Naive thymus-derived CD4-positive, alpha-beta T cell (primary cell): ENCODE data around the gene VPS13A. TPM values are rescaled to one million over a fixed set of nuclear protein-coding genes. Genes with fewer than 3 reads are reported as not detected.

ENCODE experiments used
- ATAC-seq: fragments of 150-1000 bp; cut with Tn5 transposase; 2 replicates; pipeline ENCODE4 v1.10.0; 2021; ENCODE audit warnings: mild to moderate bottlenecking, moderate library complexity
- CTCF ChIA-PET: fragments of 350-600 bp; sonication (Branson Sonifier 250); formaldehyde crosslinking; loops from one replicate; lab custom pipeline; 2021; ENCODE audit warnings: antibody characterized with exemption; lab: Charles Lee
- POLR2A ChIA-PET: fragments of 350-600 bp; sonication (Branson Sonifier 250); formaldehyde crosslinking; loops from one replicate; lab custom pipeline; 2021; ENCODE audit warnings: antibody characterized with exemption, inconsistent platforms; lab: Charles Lee
- DNase-seq, 9 donors: peaks; one replicate each; pipeline versions ENCODE4 v3.0.0 to v3.0.0-alpha.2; 2020 to 2022; ENCODE audit warnings: mixed read lengths in 1 of 9
- H3K27ac ChIP-seq: one replicate; pipeline ENCODE4 v1.7.0; 2013; ENCODE audit warnings: mild to moderate bottlenecking, low read depth, low read length, moderate library complexity
- H3K27me3 ChIP-seq, 2 donors: one replicate each; pipeline ENCODE4 v1.7.0; 2013; ENCODE audit warnings: low read length in 2 of 2, mild to moderate bottlenecking in 2 of 2, moderate library complexity in 2 of 2; ENCODE audit not compliant: control insufficient read depth in 2 of 2, insufficient read depth in 2 of 2
- H3K36me3 ChIP-seq, 3 experiments: 1 replicate in 2 of 3; 2 replicates in 1 of 3; pipeline ENCODE4 v1.7.0; 2013; ENCODE audit warnings: low read length in 3 of 3, mild to moderate bottlenecking in 3 of 3, moderate library complexity in 1 of 3; ENCODE audit not compliant: insufficient read depth in 3 of 3, control insufficient read depth in 2 of 3
- H3K4me1 ChIP-seq, 2 donors: one replicate each; pipeline ENCODE4 v1.7.0; 2013; ENCODE audit warnings: low read length in 2 of 2, mild to moderate bottlenecking in 2 of 2, moderate library complexity in 1 of 2; ENCODE audit not compliant: control insufficient read depth in 2 of 2, insufficient read depth in 2 of 2
- H3K4me3 ChIP-seq: 2 replicates; pipeline ENCODE4 v1.7.0; 2013; ENCODE audit warnings: mild to moderate bottlenecking, low read length
- H3K9me3 ChIP-seq, 3 experiments: 1 replicate in 2 of 3; 2 replicates in 1 of 3; pipeline ENCODE4 v1.7.0; 2013; ENCODE audit warnings: low read length in 3 of 3; ENCODE audit not compliant: control insufficient read depth in 2 of 3
- H3K27ac Mint-ChIP-seq, 9 donors: one replicate each; pipeline ENCODE4 v1.8.0; 2020 to 2022; ENCODE audit warnings: mixed read lengths in 9 of 9, mild to moderate bottlenecking in 8 of 9, moderate library complexity in 5 of 9, inconsistent platforms in 2 of 9
- H3K27me3 Mint-ChIP-seq, 5 donors: one replicate each; pipeline ENCODE4 v1.8.0; 2021 to 2022; ENCODE audit warnings: mixed read lengths in 5 of 5, mild to moderate bottlenecking in 1 of 5
- H3K36me3 Mint-ChIP-seq, 5 donors: one replicate each; pipeline ENCODE4 v1.8.0; 2020 to 2022; ENCODE audit warnings: mixed read lengths in 5 of 5, mild to moderate bottlenecking in 3 of 5, inconsistent platforms in 1 of 5
- H3K4me1 Mint-ChIP-seq, 7 donors: one replicate each; pipeline ENCODE4 v1.8.0; 2020 to 2022; ENCODE audit warnings: mixed read lengths in 7 of 7, mild to moderate bottlenecking in 3 of 7, inconsistent platforms in 1 of 7
- H3K4me3 Mint-ChIP-seq, 10 donors: one replicate each; pipeline ENCODE4 v1.8.0; 2020 to 2022; ENCODE audit warnings: mild to moderate bottlenecking in 10 of 10, mixed read lengths in 10 of 10, moderate library complexity in 6 of 10, inconsistent platforms in 2 of 10
- H3K9me3 Mint-ChIP-seq, 11 donors: one replicate each; pipeline ENCODE4 v1.8.0; 2020 to 2022; ENCODE audit warnings: mixed read lengths in 11 of 11, mild to moderate bottlenecking in 4 of 11, inconsistent platforms in 1 of 11, moderate library complexity in 1 of 11
- intact Hi-C, 2 donors: fragments of 100-400 bp; cut with micrococcal nuclease; formaldehyde crosslinking; loops; one replicate each; pipeline ENCODE4 v1.15.1; 2023
- polyA plus RNA-seq, 2 donors: library from polyadenylated mRNA; unstranded; fragments of 300-500 nt; fragmentation: Illumina TruSeq; gene quantifications; one replicate each; pipeline ENCODE4 v1.2.3, GENCODE V29; 2021
- total RNA-seq, 6 experiments: library from RNA in 5 of 6; stranded (reverse) in 5 of 6; gene quantifications; 1 replicate in 5 of 6; 2 replicates in 1 of 6; pipeline ENCODE4 v1.2.3 and lab custom pipeline; 2021 to 2026

Gene VPS13A
- total and polyA plus RNA-seq, 7 experiments from 2014 or later = 3.0 to 52.8 (median 40.9) TPM

DNA sequence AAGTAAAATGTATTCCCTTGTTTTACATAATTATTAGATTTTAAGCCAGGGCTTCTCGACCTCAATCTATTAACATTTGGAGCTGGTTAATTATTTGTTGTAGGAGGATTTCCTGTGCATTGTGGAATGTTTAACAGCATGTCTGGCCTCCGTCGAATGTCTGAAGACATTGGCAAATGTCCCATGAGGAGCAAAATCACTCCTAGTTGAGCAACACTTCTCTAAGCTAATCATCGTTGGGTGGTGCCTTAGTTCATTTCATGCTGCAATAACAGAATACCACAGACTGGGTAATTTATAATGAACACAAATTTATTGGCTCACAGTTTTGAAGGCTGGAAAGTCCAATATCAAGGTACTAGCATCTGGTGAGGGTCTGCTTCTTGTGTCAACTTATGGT is 13.4 kb upstream of the VPS13A start:
- no peaks in the 10 kb centered on the region for H3K36me3 ChIP-seq
- no peak overlapping the region for H3K4me3 ChIP-seq
- no peaks in the 10 kb centered on the region for H3K27me3 ChIP-seq
- H3K4me1 ChIP-seq = no peaks in the 10 kb centered on the region
- H3K9me3 ChIP-seq = no peaks in the 10 kb centered on the region
- H3K27me3 Mint-ChIP-seq = peaks cover 0 to 30% (median 4%) of the 10 kb centered on the region in 5 donors
- intact Hi-C loops = loop anchor here in 1 of 2 donors (2.0 kb wide), 1 partner anchor 13 kb away; the partner anchor contains the start of gene VPS13A
- DNase-seq (no peak), ATAC-seq (no peak)
- H3K4me3 Mint-ChIP-seq = no peak overlapping the region
- H3K4me1 Mint-ChIP-seq = no peaks in the 10 kb centered on the region
- ChIA-PET POLR2A (interaction anchor here (0.7 kb wide), 1 partner anchor 20 kb away, joined by 3 read pairs; no protein-coding TSS in a partner anchor), CTCF (no interaction called here)
- H3K9me3 Mint-ChIP-seq = peaks cover 0 to 1% (median 0%) of the 10 kb centered on the region in 11 donors
- no peak overlapping the region for H3K27ac Mint-ChIP-seq
- H3K36me3 Mint-ChIP-seq = no peaks in the 10 kb centered on the region
- no peak overlapping the region for H3K27ac ChIP-seq

DNA sequence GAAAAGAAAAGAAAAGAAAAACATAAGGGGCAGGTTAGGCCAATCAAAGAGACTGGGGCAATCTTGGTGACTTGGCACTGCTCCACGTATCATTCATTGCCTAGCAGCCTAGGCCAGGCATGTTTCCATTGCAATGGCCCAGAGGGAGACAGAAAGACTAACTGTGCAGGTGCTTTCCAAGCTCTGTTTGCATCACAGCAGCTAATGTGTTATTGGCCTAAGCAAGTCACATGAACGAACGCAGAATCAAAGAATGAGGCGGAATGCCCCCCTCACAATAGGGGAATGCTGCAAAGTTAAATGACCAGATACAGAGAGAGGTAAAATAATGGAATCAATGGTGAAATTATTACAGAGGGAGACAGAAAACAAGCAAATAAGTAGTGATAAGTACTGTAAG is 11.1 kb upstream of the VPS13A start:
- ATAC-seq = no peak
- intact Hi-C loops = loop anchor here (2.0 to 5.0 kb wide), 4 partner anchors 166 to 1203 kb away; no protein-coding TSS in a partner anchor

DNA sequence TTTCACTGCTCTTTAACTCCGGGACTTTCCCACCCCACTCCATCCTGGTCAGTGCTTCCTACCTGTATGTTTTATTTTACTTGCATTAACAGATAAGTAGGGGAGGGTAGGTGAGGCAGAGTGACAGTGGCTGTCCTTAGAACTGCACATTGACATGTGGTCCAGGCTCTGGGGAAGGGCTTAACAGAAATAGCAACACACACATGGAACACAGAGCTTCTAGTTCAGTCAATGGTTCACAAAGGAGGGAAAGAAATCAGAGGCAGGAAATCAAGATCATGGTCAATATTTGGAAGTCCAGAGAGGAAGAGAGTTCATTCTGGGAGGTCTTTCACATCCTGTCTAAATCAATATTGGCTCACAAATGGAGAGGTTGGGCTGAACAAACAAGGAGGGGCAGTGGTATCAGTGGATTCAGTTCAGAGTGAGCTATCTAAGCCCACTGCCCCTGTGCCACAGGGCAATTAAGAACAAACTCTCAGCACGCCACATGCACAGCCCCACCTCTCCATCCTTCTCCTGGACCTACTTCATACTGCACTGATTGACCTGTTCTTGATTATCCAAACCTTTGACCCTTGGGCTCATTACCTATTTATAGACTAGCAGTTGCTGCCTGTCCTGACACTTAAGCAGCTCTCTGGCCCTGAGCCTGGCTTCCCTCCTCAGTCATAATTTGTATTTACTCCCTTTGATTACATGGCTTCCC is 6.2 kb upstream of the VPS13A start:
- no peaks in the 10 kb centered on the region for H3K36me3 Mint-ChIP-seq
- H3K9me3 ChIP-seq = no peaks in the 10 kb centered on the region
- H3K4me1 ChIP-seq = peaks cover 0 to under 1% of the 10 kb centered on the region in 2 donors
- ChIA-PET CTCF (interaction anchor here (0.6 kb wide), 1 partner anchor 98 kb away, joined by 3 read pairs; no protein-coding TSS in a partner anchor), POLR2A (no interaction called here)
- no peak overlapping the region for H3K4me3 Mint-ChIP-seq
- H3K27me3 Mint-ChIP-seq = peaks cover 0 to 25% (median 0%) of the 10 kb centered on the region in 5 donors
- H3K9me3 Mint-ChIP-seq = no peaks in the 10 kb centered on the region
- peak overlapping the region in 5 of 9 donors; percentile 6 to 38 (median 10) for H3K27ac Mint-ChIP-seq
- H3K4me1 Mint-ChIP-seq = peaks cover 0 to 6% (median 0%) of the 10 kb centered on the region in 7 donors
- no peak overlapping the region for H3K27ac ChIP-seq
- H3K36me3 ChIP-seq = no peaks in the 10 kb centered on the region
- no peaks in the 10 kb centered on the region for H3K27me3 ChIP-seq
- ATAC-seq = no peak
- no peak for DNase-seq
- H3K4me3 ChIP-seq = no peak overlapping the region
- intact Hi-C loops = loop anchor here (10.0 kb wide), 3 partner anchors 154 to 1986 kb away; no protein-coding TSS in a partner anchor

More for the DNA sequence above, 11.1 kb upstream of the VPS13A start:
- Mint-ChIP-seq H3K4me1 (no peaks in the 10 kb centered on the region), H3K27me3 (peaks cover 0 to 21% (median 0%) of the 10 kb centered on the region in 5 donors), H3K9me3 (no peaks in the 10 kb centered on the region), H3K27ac (no peak overlapping the region), H3K4me3 (no peak overlapping the region), H3K36me3 (no peaks in the 10 kb centered on the region)
- ChIA-PET POLR2A (no interaction called here), CTCF (interaction anchor here (0.5 to 1.8 kb wide), 4 partner anchors 8 to 57 kb away, joined by 3 to 9 read pairs (median 6); no protein-coding TSS in a partner anchor)
- no peaks in the 10 kb centered on the region for H3K9me3 ChIP-seq
- no peaks in the 10 kb centered on the region for H3K4me1 ChIP-seq
- no peak overlapping the region for H3K27ac ChIP-seq
- no peak overlapping the region for H3K4me3 ChIP-seq
- no peak for DNase-seq
- no peaks in the 10 kb centered on the region for H3K27me3 ChIP-seq
- no peaks in the 10 kb centered on the region for H3K36me3 ChIP-seq

- Histone ChIP-seq H3K4me1 (peaks cover 5 to 17% of the 10 kb centered on the region in 2 donors), H3K36me3 (peaks cover 0 to 4% (median 0%) of the 10 kb centered on the region in 3 experiments), H3K9me3 (no peaks in the 10 kb centered on the region), H3K27me3 (no peaks in the 10 kb centered on the region), H3K27ac (peak overlapping the region; percentile 30), H3K4me3 (no peak overlapping the region)
- ATAC-seq = no peak
- intact Hi-C loops = loop anchor here (5.0 to 10.0 kb wide), 7 partner anchors 150 to 1990 kb away; partner anchors contain the start of gene PSAT1 (in 1 of the 2)
- H3K27me3 Mint-ChIP-seq = peaks cover 0 to 31% (median 0%) of the 10 kb centered on the region in 5 donors
- CTCF ChIA-PET = interaction anchor here (0.7 kb wide), 1 partner anchor 135 kb away, joined by 3 read pairs; no protein-coding TSS in a partner anchor
- no peaks in the 10 kb centered on the region for H3K9me3 Mint-ChIP-seq
- H3K4me1 Mint-ChIP-seq = peaks cover 10 to 32% (median 25%) of the 10 kb centered on the region in 7 donors
- DNase-seq = no peak
- POLR2A ChIA-PET = no interaction called here
- peak overlapping the region in 4 of 9 donors; percentile 37 to 86 (median 83) for H3K27ac Mint-ChIP-seq
- H3K36me3 Mint-ChIP-seq = peaks cover 0 to 2% (median 0%) of the 10 kb centered on the region in 5 donors
- peak overlapping the region in 2 of 10 donors; percentile 22 to 23 for H3K4me3 Mint-ChIP-seq
Measured at GRCh38 chr9:77175151-77175550, 2.2 kb upstream of the VPS13A start.

DNA sequence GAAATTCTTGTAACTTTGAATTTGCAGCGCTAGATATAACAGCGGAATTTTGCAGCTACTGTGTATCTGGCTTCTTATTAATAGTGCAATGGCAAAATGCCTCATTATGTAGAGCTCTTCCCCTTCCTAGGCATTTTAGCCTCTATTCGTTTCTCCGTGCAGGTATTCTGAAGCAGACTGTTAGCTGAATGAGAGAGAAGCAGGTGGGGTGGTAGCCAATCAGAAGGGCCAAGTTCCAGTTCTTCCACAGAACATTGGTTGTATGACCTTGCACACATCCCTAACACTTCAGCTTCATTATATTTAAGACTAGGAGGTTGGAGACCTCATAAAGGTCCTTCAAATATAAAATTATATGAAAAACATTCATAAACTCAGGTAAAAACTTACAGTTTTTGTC is 1.2 kb upstream of the VPS13A start:
- Mint-ChIP-seq H3K27ac (peak overlapping the region in 8 of 9 donors; percentile 49 to 96 (median 84)), H3K4me1 (peaks cover 10 to 39% (median 30%) of the 10 kb centered on the region in 7 donors), H3K27me3 (peaks cover 0 to 23% (median 0%) of the 10 kb centered on the region in 5 donors), H3K36me3 (peaks cover 0 to 3% (median 0%) of the 10 kb centered on the region in 5 donors), H3K9me3 (no peaks in the 10 kb centered on the region), H3K4me3 (peak overlapping the region in 9 of 10 donors; percentile 26 to 98 (median 96))
- peaks cover 0 to 4% (median 0%) of the 10 kb centered on the region in 3 experiments for H3K36me3 ChIP-seq
- intact Hi-C loops = loop anchor here (2.0 to 10.0 kb wide), 11 partner anchors 13 to 1991 kb away; partner anchors contain the start of gene PSAT1 (in 2 of the 2)
- H3K4me3 ChIP-seq = no peak overlapping the region
- no peaks in the 10 kb centered on the region for H3K9me3 ChIP-seq
- peaks cover 5 to 17% of the 10 kb centered on the region in 2 donors for H3K4me1 ChIP-seq
- H3K27ac ChIP-seq = peak overlapping the region; percentile 86
- CTCF ChIA-PET = no interaction called here
- ATAC-seq = no peak
- POLR2A ChIA-PET = interaction anchor here (1.4 kb wide), 1 partner anchor 19 kb away, joined by 3 read pairs; no protein-coding TSS in a partner anchor
- peak in 1 of 9 donors; percentile 3 for DNase-seq
- H3K27me3 ChIP-seq = no peaks in the 10 kb centered on the region

DNA sequence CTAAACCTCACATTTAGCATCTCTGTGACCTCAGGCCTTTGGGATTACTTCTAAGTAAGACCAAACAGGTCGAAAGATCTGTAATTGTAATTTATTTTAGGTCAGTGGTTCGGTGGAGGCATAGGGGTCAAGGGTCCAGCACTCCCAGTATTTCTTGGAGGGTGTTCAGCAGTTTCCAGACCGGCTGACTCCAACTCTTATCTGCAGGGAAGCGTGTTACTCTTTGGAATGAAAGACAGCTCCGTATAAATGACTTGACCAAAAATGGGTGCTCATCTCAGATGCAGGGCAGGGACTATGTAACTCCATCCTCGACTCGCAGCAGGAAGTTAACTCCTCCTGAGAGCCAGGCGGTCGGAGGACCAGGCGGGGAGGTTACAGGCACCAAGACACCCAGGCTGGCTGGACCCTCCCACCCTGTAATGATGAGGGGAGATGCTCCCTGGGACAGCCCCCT is 620 bp upstream of the VPS13A start:
- Mint-ChIP-seq H3K36me3 (peaks cover 0 to 3% (median 0%) of the 10 kb centered on the region in 5 donors), H3K27me3 (peaks cover 0 to 23% (median 0%) of the 10 kb centered on the region in 5 donors), H3K9me3 (no peaks in the 10 kb centered on the region), H3K27ac (peak overlapping the region; percentile 76 to 96 (median 88)), H3K4me1 (peaks cover 10 to 39% (median 30%) of the 10 kb centered on the region in 7 donors), H3K4me3 (peak overlapping the region; percentile 90 to 98 (median 96))
- H3K4me1 ChIP-seq = peaks cover 5 to 17% of the 10 kb centered on the region in 2 donors
- peak overlapping the region; percentile 89 for H3K4me3 ChIP-seq
- ATAC-seq = no peak
- H3K36me3 ChIP-seq = peaks cover 0 to 4% (median 0%) of the 10 kb centered on the region in 3 experiments
- no peak for DNase-seq
- intact Hi-C loops = loop anchor here (1.0 to 10.0 kb wide), 17 partner anchors 9 to 1992 kb away; partner anchors contain the start of genes CEP78 (in 2 of the 2), PSAT1 (in 2 of the 2), RFK (in 2 of the 2) and GCNT1 (in 1 of the 2)
- ChIA-PET POLR2A (interaction anchor here (0.9 to 1.4 kb wide), 3 partner anchors 18 to 1120 kb away, joined by 3 to 4 read pairs (median 3); partner anchors contain the start of gene PSAT1), CTCF (no interaction called here)
- peak overlapping the region; percentile 86 for H3K27ac ChIP-seq
- no peaks in the 10 kb centered on the region for H3K9me3 ChIP-seq
- no peaks in the 10 kb centered on the region for H3K27me3 ChIP-seq
